ENCODE measurements around the gene KCNJ9.
"Not testable (repeated sequence)": the region's sequence is repeated elsewhere in the genome, so short reads cannot be mapped to it uniquely, and the experiment has no call there.

Gene KCNJ9

GRCh38 chr1:160047111-160047991, 34.0 kb upstream of the KCNJ9 start:
- H3K4me3 ChIP-seq (ENCODE audit: low read length), result no peak overlapping the region
- DNase-seq (ENCODE audit: low read depth), result no peak
- no peak for TF ChIP-seq CTCF (IDR thresholded peaks at IDR 0.05; ENCODE audit: insufficient read depth, low read depth, low read length, missing control alignments)

DNA sequence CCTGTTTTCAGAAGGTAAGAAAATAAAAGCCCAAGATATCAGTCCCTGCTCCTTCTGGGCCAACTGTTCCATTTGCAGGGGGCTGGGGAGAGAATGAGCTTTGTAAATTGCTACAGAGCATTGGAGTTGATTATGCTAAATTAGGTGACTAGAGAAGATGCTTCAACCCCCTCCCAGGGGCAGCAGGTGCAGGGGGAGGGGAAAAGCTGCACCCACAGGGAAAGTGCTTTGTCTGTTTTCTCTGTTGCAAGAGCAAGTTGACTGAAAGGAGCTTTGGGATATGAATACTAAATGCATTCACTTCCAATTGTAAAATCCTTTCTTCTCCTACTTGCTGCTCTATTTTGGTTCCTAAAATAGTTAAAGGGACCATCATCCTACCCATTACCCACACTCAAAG, 33.0 kb upstream of the KCNJ9 start:
- no peak for DNase-seq (ENCODE audit: low read depth)
- TF ChIP-seq CTCF (IDR thresholded peaks at IDR 0.05; ENCODE audit: insufficient read depth, low read depth, low read length, missing control alignments), result no peak
- no peak overlapping the region for H3K4me3 ChIP-seq (ENCODE audit: low read length)

- no peak for TF ChIP-seq CTCF (IDR thresholded peaks at IDR 0.05; ENCODE audit: insufficient read depth, low read depth, low read length, missing control alignments)
- no peak for DNase-seq (ENCODE audit: low read depth)
- no peak overlapping the region for H3K4me3 ChIP-seq (ENCODE audit: low read length)
These were observed 32.2 kb upstream of the KCNJ9 start for GRCh38 chr1:160049101-160049500.

- H3K4me3 ChIP-seq (ENCODE audit: low read length); DNase-seq (ENCODE audit: low read depth): not testable (repeated sequence)
These were observed 31.2 kb upstream of the KCNJ9 start for GRCh38 chr1:160050182-160050581.

GRCh38 chr1:160050619-160051018, 30.7 kb upstream of the KCNJ9 start:
- DNase-seq (ENCODE audit: low read depth), result no peak
- H3K4me3 ChIP-seq (ENCODE audit: low read length), result no peak overlapping the region
- no peak for TF ChIP-seq CTCF (IDR thresholded peaks at IDR 0.05; ENCODE audit: insufficient read depth, low read depth, low read length, missing control alignments)

- DNase-seq (ENCODE audit: low read depth), result no peak
- H3K4me3 ChIP-seq (ENCODE audit: low read length), result no peak overlapping the region
- TF ChIP-seq CTCF (IDR thresholded peaks at IDR 0.05; ENCODE audit: insufficient read depth, low read depth, low read length, missing control alignments), result no peak
These were observed 28.4 kb upstream of the KCNJ9 start for GRCh38 chr1:160052936-160053335.

- no peak for DNase-seq (ENCODE audit: low read depth)
- no peak overlapping the region for H3K4me3 ChIP-seq (ENCODE audit: low read length)
- TF ChIP-seq CTCF (IDR thresholded peaks at IDR 0.05; ENCODE audit: insufficient read depth, low read depth, low read length, missing control alignments), result no peak
These were observed 27.6 kb upstream of the KCNJ9 start for GRCh38 chr1:160053548-160054365.

Measured in epithelial cell of esophagus (primary cell).